BJ (cell line): ENCODE data around the gene KRT84. TPM values are rescaled to one million over a fixed set of nuclear protein-coding genes. Genes with fewer than 3 reads are reported as not detected.

ENCODE experiments used
- CTCF ChIA-PET: fragments of 350-600 bp; formaldehyde crosslinking; extraction: SDS; loops from one replicate; lab custom pipeline; 2021; ENCODE audit warnings: antibody characterized with exemption, inconsistent platforms; lab: Yijun Ruan, JAX
- POLR2A ChIA-PET: fragments of 300-600 bp; sonication (Branson Sonifier 250); formaldehyde crosslinking; extraction: SDS; loops from one replicate; lab custom pipeline; 2021; ENCODE audit warnings: antibody characterized with exemption; lab: Charles Lee
- DNase-seq: peaks from one replicate; pipeline ENCODE4 v3.0.0-alpha.2; 2011; ENCODE audit warnings: low read depth
- H3K27me3 ChIP-seq: 2 replicates; pipeline ENCODE4 v1.6.0; 2011; ENCODE audit warnings: low read length; ENCODE audit not compliant: control insufficient read depth, insufficient read depth
- H3K36me3 ChIP-seq: 2 replicates; pipeline ENCODE4 v1.5.1; 2011; ENCODE audit warnings: low read length; ENCODE audit not compliant: control insufficient read depth, insufficient read depth
- H3K4me3 ChIP-seq: 2 replicates; pipeline ENCODE4 v1.5.1; 2011; ENCODE audit warnings: low read depth, mild to moderate bottlenecking, control low read depth, low read length
- polyA plus RNA-seq: library from polyadenylated mRNA; depleted of rRNA; stranded (reverse); fragments of >200 nt; gene quantifications from 2 replicates; pipeline ENCODE4 v1.2.3, GENCODE V29; 2011
- TF ChIP-seq, protein P1 (sequence below): IDR thresholded peaks from 2 replicates; pipeline ENCODE4 v1.5.1; 2011; ENCODE audit warnings: low read depth, mild to moderate bottlenecking, control low read depth, inconsistent platforms, low read length, moderate library complexity; ENCODE audit not compliant: insufficient read depth

KRT84 gene
- polyA plus RNA-seq, 1 experiment: not detected

DNA sequence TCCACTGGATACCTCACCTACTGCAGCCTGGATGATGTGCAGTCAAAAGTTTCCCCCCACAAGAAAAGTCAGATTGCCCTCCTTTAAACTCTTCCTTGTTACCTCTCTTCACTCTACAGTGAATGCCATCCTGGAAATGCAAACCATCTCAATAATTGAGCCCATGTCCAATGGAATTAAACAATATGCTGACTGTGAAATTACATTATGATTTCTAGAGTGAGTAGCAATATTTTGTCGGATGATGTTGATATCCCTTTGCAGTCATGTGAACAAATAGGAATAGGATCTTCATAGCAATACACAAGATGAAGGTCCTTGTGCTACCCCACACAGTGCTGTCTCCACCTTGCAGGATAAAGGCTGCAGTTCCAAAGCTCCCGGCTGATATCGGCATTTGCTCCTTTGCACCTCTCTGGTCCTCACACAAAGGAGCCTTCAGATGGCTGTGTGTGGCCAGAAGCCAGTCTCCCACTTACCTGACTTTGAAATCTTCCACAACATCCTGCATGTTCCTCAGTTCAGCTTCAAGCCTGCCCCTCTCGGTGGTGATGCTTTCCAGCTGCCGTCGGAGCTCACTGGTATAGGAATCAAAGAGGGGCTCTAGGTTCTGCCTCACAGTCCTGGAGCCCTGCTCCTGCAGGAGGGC, 47.2 kb upstream of the KRT84 start:
- CTCF ChIA-PET: no interaction called here
- POLR2A ChIA-PET: interaction anchor here (0.6 kb wide), 1 partner anchor 52 kb away, joined by 4 read pairs; no protein-coding TSS in a partner anchor
- TF ChIP-seq, protein P1, sequence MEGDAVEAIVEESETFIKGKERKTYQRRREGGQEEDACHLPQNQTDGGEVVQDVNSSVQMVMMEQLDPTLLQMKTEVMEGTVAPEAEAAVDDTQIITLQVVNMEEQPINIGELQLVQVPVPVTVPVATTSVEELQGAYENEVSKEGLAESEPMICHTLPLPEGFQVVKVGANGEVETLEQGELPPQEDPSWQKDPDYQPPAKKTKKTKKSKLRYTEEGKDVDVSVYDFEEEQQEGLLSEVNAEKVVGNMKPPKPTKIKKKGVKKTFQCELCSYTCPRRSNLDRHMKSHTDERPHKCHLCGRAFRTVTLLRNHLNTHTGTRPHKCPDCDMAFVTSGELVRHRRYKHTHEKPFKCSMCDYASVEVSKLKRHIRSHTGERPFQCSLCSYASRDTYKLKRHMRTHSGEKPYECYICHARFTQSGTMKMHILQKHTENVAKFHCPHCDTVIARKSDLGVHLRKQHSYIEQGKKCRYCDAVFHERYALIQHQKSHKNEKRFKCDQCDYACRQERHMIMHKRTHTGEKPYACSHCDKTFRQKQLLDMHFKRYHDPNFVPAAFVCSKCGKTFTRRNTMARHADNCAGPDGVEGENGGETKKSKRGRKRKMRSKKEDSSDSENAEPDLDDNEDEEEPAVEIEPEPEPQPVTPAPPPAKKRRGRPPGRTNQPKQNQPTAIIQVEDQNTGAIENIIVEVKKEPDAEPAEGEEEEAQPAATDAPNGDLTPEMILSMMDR: no peak

DNA sequence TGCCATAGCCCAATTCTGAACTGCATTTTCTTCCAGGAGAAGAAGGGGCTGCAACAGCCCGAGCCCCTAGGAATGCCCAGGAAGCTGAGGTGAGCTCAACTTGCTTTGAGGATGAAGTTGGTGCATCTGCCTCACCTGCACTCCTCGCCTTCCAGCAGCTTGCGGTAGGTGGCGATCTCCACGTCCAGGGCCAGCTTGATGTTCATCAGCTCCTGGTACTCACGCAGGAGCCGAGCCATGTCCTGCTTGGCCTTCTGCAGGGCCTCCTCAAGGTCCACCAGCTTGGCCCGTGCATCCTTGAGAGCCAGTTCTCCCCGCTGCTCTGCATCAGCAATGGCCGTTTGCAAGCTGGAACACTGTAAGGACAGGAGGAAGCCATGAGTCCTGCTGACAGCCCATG, 42.7 kb upstream of the KRT84 start:
- CTCF ChIA-PET: interaction anchor here (0.9 to 1.2 kb wide), 3 partner anchors 12 to 111 kb away, joined by 3 read pairs; no protein-coding TSS in a partner anchor
- Histone ChIP-seq H3K4me3 (no peak overlapping the region), H3K27me3 (peaks cover 28% of the 10 kb centered on the region), H3K36me3 (no peaks in the 10 kb centered on the region)
- POLR2A ChIA-PET: no interaction called here
- DNase-seq: no peak
- TF ChIP-seq, protein P1: no peak

More for the DNA sequence above, 47.2 kb upstream of the KRT84 start:
- H3K36me3 ChIP-seq: no peaks in the 10 kb centered on the region
- no peak for DNase-seq
- H3K4me3 ChIP-seq: no peak overlapping the region
- peaks cover 23% of the 10 kb centered on the region for H3K27me3 ChIP-seq

DNA sequence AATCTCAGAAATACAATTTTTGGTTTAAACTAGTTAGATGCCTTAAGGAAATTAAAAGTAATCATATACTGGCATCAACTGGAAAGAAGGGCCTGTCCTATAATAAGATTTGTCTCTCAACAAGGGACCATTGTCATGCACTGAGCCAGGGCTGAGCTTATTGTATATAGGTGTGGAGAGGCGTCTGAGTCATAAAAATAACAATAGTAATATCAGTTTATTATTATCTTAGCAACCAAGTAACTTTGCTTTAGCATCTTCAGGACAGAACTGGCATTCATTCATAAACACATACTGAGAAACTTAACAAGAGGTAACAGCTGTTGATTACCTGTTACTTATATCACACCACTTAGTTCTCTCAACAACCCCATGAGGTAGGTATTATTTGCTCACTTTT, 41.6 kb upstream of the KRT84 start:
- Histone ChIP-seq H3K4me3 (no peak overlapping the region), H3K36me3 (no peaks in the 10 kb centered on the region), H3K27me3 (peaks cover 24% of the 10 kb centered on the region)
- POLR2A ChIA-PET: no interaction called here
- TF ChIP-seq, protein P1: no peak
- DNase-seq: no peak
- CTCF ChIA-PET: interaction anchor here (0.9 to 1.2 kb wide), 3 partner anchors 55 to 438 kb away, joined by 3 read pairs; no protein-coding TSS in a partner anchor

DNA sequence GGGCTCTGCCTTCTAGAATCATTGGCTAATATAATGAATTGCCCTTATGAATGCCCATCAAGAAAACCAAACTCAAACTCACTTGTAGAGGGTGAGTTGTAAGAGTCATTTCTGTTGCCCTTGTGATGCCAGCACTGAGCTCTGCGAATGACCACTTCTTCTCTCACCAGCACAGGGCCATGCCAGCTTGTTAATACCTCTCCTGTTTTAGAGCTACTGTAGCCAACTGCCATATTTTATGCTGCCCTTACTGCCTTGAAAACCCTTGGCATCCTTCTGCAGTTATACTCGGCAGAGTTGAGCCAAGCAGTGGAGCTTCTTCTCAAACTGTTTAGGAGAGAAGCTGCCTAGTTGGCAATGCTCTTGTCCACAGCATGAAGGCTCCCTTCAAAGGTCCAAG, 40.6 kb upstream of the KRT84 start:
- H3K4me3 ChIP-seq: no peak overlapping the region
- ChIA-PET CTCF (interaction anchor here (0.9 kb wide), 1 partner anchor 8 kb away, joined by 5 read pairs; the partner anchor contains the start of gene KRT75), POLR2A (no interaction called here)
- H3K27me3 ChIP-seq: peaks cover 25% of the 10 kb centered on the region
- no peaks in the 10 kb centered on the region for H3K36me3 ChIP-seq
- DNase-seq: no peak
- TF ChIP-seq, protein P1: no peak

DNA sequence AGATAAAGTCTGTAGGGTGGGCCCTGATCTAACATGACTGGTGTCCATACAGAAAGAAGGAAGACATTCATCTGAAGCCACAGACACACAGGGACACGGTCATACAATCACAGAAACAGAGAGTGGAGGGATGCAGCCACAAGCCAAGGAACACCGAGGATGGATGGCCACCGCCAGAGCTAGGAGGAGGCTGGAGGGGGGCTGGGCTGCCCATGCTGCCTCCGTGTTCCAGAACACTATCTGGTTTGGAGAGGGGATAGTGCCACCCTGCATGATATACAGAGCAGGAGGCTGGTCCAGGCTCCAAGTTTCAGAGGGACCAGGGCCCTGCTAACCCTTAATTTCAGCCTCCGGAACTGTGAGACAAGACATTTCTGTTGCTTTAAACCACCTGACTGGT, 40.0 kb upstream of the KRT84 start:
- H3K36me3 ChIP-seq: no peaks in the 10 kb centered on the region

More for the DNA sequence above, 40.0 kb upstream of the KRT84 start:
- CTCF ChIA-PET: interaction anchor here (0.9 kb wide), 1 partner anchor 9 kb away, joined by 5 read pairs; the partner anchor contains the start of gene KRT75
- TF ChIP-seq, protein P1: no peak
- POLR2A ChIA-PET: no interaction called here
- Histone ChIP-seq H3K27me3 (peaks cover 20% of the 10 kb centered on the region), H3K4me3 (no peak overlapping the region)
- DNase-seq: no peak
